Activated CD8-positive, alpha-beta memory T cell treated with anti-CD3 and anti-CD28 coated beads for 4 hours (primary cell): ENCODE results near the gene RD3L.
"Not testable (repeated sequence)": the region's sequence is repeated elsewhere in the genome, so short reads cannot be mapped to it uniquely, and the experiment has no call there.

Source experiments
- DNase-seq, 2 donors: peaks; one replicate each; pipeline ENCODE4 v3.0.0-alpha.2; 2020; ENCODE audit warnings: low read depth in 2 of 2

Gene RD3L

DNA sequence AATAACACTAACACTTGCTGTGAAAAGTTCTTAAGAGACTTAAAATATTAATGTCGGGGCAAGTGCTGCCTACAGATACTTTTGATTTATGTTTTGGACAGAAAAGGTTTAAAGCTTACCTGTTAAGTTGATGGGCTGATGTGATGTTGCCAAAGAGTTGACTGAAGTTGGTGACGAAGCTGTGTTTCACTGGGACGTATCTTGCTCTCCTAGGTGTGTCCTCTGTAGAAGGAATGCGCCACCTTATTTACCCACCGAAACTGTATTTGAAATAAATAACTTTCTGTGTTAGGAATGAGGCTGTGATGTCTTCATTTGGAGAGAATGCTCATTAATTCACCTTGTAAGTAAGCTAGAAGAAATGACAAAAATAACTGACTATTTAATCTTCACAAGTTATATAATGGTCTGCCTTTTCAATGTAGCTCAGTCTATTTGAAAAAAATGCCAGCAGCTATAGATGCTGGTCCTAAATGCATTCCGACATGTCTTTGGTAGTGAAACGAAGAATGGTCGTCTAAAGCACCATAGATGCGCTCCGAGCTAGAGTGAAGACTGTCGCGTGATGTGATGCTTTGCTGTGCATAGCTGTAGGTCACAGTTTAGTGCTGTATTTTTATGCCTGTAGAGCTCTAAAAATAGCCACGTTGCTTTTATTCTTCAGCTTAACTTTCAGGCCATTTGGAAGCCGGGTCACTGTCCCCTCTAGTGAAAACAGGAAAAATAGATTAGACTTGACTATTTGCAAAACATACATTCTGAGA is at the start of gene RD3L:
TSS of gene RD3L (minus strand) at position 557 of the 764 bp plus-strand sequence. CDS start 834 bp downstream, outside the sequence.
- DNase-seq = no peak

DNA sequence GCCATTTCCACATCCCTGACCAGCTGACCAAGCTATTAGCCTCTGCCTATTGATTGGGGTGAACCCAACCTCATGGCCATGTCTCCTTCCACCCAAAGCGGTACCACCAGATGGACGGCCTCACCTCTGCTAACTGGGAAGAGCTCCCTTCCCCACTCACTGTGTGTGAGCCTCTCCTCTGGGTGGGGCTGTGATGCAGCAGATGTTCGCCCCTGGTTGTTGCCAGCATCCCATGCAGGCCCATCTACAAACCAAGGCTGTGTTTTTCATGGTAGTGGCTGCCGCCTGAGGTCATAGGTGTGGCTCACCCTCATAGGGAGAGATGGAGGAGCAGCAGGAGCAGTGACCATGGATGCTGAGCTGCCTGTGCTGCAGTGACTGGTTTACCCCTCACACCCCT is 47.6 kb upstream of the RD3L start:
- DNase-seq = no peak

DNA sequence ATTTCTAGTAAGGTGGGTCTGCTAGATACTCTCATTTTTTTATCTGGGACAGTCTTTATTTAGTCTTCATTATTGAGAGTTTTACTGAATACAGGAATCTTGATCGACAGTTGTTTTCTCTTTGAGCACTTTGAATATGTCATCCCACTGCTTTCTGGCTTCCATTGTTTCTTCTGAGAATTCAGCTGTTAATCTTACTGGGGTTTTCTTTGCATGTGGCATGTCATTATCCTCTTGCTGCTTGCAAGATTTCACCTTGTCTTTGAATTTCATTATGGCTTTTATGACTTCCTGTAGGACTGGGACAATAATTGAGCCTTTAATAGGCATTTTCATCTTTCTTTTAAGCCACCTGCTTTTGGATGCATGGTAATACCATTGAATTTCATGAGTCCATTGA is 46.7 kb upstream of the RD3L start:
- no peak for DNase-seq

DNA sequence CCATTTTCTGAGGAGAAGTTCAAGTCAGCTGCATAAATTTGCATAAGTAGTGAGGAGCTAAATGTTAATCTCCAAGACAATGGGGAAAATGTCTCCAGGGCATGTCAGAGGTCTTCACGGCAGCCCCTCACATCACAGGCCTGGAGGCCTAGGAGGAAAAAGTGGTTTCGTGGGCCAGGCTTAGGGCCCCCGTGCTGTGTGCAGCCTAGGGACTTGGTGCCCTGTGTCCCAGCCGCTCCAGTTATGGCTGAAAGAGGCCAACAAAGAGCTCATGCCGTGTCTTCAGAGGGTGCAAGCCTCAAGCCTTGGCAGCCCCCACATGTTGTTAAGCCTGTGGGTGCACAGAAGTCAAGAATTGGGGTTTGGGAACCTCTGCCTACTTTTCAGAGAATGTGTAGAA is 41.9 kb upstream of the RD3L start:
- no peak for DNase-seq

DNA sequence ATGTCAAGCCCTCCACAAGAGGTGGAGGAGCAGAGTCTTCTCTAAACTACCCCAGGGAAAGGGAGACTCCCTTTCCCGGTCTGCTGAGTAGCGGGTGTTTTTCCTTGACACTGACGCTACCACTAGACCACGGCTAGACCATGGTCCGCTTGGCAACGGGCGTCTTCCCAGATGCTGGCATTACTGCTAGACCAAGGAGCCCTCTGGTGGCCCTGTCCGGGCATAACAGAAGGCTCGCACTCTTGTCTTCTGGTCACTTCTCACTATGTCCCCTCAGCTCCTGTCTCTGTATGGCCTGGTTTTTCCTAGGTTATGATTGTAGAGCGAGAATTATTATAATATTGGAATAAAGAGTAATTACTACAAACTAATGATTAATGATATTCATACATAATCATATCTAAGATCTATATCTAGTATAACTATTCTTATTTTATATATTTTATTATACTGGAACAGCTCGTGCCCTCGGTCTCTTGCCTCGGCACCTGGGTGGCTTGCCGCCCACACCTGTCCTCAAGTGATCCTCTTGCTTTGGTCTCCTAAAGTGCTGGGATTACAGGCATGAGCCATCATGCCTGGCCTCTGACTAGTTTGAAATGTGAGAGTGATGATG is 38.4 kb upstream of the RD3L start:
- DNase-seq = not testable (repeated sequence)

DNA sequence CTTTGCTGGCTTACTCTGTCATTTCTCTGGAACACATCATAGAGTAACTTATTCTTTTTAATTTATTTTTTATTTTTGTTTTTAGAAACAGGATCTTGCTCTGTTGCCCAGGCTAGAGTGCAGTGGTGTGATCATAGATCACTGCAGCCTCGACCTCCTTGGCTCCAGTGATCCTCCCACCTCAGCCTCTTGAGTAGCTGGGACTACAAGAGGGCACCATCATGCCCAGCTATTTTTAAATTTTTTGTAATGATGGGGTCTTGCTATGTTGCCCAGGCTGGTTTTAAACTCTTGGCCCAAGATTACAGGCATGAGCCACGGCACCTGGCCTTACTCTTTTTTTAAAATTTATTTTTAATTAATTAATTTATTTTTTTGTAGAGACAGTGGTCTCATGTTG is 32.2 kb upstream of the RD3L start:
- no peak for DNase-seq

DNA sequence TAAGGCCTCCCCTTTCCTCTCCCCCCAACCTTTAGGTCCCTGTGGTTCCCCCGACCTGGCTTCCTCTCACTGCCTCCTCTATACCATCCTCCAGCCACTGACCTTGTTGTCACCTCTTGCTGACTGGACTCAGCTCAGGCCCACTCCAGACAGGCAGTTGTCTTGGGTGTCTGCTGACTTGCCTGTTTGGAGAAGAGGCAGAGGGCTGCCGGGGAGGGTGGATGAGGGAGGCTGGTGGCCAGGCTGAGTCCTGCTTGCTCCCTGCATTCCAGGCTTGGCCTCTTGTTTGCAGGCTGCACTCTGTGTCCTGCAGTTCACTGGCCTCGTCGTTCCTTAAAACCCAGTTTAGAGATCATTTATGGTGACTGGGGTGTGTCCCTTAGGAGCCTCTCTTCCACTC is 31.0 kb upstream of the RD3L start:
- DNase-seq = no peak

- no peak for DNase-seq
These were observed 27.6 kb upstream of the RD3L start for GRCh38 chr14:103969961-103970360.

- DNase-seq = no peak
These were observed 24.3 kb upstream of the RD3L start for GRCh38 chr14:103966631-103967030.

DNA sequence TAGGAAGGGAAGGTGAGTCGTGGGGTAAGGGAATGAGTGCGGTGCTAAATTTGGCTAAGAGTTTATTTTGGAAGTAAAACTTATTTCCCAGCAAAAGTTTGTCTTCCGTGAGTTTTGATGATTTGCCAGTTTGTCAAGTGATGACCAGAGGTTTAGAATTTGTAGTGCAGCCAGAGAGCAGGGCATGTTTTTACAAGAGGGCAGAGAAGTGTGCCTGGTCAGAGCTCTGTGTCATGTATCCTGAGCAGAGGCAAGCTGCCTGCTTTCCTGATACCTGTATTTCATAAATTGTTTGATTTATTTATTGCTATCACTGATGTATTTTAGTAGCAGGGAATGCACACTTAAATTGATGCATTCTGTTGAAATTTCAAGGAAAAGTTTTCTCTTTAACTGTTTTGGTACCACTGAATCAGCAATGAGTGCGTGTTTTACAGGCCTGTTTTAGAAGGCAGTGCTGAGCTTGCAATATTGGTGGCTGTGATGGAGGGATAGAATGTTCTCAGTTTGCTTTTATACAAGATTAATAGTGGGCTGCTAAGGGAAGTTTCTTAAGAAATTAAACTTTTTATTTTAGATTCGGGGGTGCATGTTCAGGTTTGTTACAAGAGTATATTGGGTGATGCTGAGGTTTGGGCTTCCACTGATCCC is 19.7 kb upstream of the RD3L start:
- DNase-seq = no peak

DNA sequence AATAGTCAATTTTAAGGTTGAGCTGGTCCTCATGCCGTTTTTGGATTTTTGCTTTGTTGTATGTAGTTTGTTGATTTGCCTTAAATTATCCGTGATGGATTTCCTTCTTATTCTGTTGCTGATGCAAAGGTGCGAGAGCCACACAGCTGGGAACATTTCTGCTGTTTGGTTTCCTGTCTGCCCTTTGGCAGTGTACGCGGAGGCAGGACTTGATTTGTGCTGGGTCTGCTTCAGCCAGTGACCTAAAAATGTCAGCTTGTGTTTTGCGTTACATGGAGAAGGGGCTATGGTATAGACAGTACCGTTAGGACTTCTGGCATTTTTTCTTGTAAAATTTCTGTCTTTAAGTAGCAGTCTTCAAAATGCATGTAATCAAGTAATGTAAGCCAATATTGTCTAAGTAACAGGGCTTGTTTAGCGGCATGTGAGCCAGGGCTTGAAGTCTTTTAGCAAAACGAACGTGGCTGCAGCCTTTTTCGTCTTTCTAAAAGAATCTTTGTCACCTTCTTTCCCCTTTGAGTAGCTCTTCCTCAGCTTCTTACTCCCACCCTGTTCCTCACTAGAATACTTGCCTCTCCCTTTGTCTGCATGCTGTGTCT is 18.2 kb upstream of the RD3L start:
- DNase-seq = no peak

DNA sequence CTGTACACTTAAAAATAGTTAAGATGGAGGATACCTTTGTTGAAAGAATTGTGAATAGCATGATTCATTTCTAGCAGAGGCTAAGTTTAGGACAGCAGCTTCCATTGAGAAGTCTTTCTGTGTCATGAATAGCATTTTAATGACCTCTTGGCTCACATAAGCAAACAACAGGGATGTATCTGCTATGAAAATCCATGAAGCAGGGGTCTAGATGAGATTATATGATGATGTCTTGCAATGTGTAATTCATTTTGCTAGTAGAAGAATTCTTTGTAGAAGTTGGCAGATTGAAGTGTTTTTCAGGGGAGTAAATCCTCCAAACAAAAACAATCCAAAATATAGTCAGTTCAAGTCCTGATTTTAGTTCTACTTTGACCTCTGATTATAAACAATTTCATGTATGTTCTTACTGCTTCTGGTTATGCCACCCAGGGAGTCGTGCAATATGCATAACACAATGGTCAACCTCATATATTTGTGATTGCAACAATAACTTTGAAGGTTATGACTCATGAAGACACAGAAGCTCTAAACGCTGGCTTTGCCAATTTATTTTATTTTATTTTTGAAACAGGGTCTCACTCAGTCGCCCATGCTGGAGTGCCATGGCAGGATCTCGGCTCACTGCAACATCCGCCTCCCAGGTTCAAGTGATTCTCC is 6.9 kb upstream of the RD3L start:
- no peak for DNase-seq

GRCh38 chr14:103948442-103948841 is 6.1 kb upstream of the RD3L start:
- DNase-seq = no peak

- DNase-seq = no peak
These were observed 4.6 kb upstream of the RD3L start for GRCh38 chr14:103946975-103947374.

- no peak for DNase-seq
These were observed 1.3 kb upstream of the RD3L start for GRCh38 chr14:103943673-103944072.

- DNase-seq = no peak
These were observed 867 bp downstream of the RD3L start for GRCh38 chr14:103941462-103941861.

DNA sequence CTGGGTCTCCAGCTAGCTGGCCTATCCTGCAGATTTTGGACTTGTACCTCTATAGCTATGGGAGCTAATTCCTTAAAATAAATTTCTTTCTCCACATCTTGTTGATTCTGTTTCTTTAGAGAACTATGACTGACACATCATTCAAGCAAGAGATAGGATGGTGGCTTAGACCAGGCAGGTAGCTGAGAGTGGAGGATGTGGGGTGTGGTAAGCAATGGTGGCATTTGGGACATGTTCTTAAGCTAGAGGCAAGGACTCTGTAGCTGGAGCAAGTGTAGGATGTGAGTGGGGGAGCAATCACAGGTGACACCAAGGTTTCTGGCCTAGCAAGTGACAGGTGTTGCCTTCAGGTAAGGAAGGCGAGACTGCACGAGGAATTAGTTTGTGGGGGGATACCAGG is 7.2 kb downstream of the RD3L start:
- DNase-seq = no peak

GRCh38 chr14:103932791-103933490 is 9.4 kb downstream of the RD3L start:
- DNase-seq = no peak

- no peak for DNase-seq
These were observed 10.9 kb downstream of the RD3L start for GRCh38 chr14:103931422-103931821.

- no peak for DNase-seq
These were observed 12.2 kb downstream of the RD3L start for GRCh38 chr14:103930051-103930604.
